ENCODE data around the gene PCBP4. TPM values are rescaled to one million over a fixed set of nuclear protein-coding genes. Genes with fewer than 3 reads are reported as not detected.
A peak's percentile ranks its signal among the peaks of the same experiment; 100 is the strongest.

The PCBP4 gene
- total RNA-seq, 2 donors from 2014 or later: 20.2 to 28.7 TPM

DNA sequence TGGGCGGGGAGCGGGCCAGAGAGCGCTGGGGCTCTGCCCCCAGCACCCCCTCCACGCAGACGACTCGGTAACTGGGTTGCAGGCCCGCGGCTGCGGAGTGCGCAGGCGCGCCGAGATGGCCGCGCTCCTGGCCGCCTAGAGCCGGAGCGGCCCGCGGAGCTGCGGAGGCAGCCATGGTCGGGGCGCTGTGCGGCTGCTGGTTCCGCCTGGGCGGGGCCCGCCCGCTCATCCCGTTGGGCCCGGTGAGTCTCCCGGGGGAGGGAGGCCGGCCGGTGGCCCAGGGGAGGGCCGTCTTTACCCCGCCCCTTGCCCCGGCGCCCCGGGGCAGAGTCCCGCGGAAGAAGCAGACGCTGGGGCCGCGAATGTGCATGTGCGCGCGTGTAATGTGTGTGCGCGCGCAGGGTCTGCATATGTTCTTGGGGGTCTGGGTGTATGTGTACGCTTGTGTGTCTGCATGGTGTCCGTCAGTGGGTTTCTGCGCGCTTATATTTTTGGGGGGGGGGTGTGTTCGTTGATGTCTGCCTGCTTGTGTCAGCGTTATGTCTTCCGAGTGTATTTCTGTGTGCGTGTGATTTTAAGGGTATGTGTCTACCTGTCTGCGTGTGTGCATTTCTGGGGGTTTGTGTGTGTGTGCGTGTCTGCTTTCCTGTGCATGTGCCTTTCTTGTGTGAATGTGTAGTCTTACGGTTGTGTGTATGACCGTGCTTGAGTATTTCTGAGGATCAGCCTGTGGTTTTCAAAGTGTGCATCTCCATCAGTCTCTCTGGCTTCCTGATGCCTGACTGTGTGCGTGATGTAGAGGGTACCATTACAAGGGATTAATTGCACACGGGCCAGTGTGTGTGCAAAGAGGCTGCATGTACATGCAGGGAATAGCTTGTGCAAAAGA lies 8.0 kb upstream of the PCBP4 start, which contains the start of gene ABHD14A:
TSS of gene ABHD14A (plus strand) at position 102 of the 889 bp plus-strand sequence. CDS start at position 174, 72 bp downstream.
- H3K36me3 Mint-ChIP-seq (ENCODE audit: low read depth): peaks cover 3% of the 10 kb centered on the region
- H3K9me3 ChIP-seq (ENCODE audit: control insufficient read depth, low read length, poor library complexity, severe bottlenecking): no peaks in the 10 kb centered on the region
- ATAC-seq: peak; percentile 76
- H3K4me1 Mint-ChIP-seq: peaks cover 30% of the 10 kb centered on the region
- DNase-seq: peak; percentile 60 to 79 (median 77)
- peak within 1 kb of the TSS; percentile 96 for H3K27ac Mint-ChIP-seq
- no peaks in the 10 kb centered on the region for H3K27me3 Mint-ChIP-seq
- H3K4me3 Mint-ChIP-seq: peak within 1 kb of the TSS; percentile 100

DNA sequence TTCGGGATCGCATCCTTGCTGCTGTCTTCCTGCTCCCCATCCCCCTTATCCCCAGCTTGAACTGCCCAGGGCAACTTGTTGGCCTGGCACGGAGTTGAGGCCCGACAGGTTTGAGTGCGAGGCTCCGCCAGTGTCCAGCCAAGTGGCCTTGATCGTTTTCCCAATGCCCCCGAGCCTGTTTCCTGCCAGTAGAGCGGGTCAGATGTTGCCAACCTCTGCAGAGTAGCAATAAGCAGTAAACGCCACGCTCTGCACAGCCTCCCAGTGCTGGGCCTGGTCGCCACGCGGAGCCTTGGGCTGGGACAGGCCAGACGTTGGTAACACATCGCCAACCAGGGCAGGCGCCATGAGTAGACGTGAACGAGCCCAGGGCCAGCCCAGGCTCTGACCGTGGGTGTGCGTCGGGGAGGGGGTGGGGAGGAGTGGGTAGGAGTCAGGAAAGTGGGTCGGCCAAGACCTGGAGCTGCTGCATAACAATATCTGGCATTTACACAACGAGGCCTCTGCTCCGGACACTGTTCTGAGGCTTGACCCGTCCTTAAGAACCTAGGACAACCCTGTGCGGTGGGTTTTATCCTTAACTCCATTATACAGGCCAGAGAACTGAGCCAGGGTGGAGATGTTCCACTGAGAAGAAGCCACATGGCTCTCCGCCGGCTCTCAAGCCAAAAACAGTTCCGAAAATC lies 7.2 kb upstream of the PCBP4 start:
- no peaks in the 10 kb centered on the region for H3K9me3 ChIP-seq (ENCODE audit: control insufficient read depth, low read length, poor library complexity, severe bottlenecking)
- no peaks in the 10 kb centered on the region for H3K27me3 Mint-ChIP-seq
- peaks cover 3% of the 10 kb centered on the region for H3K36me3 Mint-ChIP-seq (ENCODE audit: low read depth)
- H3K4me1 Mint-ChIP-seq: peaks cover 30% of the 10 kb centered on the region
- peak; percentile 11 for ATAC-seq
- peak overlapping the region; percentile 96 for H3K27ac Mint-ChIP-seq
- peak overlapping the region; percentile 100 for H3K4me3 Mint-ChIP-seq
- DNase-seq: no peak

DNA sequence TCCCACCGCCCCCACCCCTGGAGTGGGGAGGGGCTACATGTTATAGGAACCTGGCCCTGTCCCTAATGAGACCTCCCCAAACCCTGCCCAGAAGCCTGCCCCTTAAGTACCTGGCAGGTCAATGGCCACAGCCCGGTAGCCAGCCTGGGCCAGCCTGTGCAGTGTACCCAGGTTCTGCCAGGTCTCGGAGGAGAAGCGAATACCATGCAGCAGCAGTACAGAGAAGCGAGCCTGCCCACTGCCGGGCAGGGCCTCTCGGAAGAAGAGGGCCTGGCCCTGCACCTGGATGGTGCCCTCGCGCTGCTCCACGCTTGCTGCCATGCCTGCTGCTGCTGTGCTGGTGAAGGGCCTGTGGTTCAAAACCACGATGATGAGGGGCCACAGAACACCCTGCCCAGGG lies 4.1 kb upstream of the PCBP4 start:
- Mint-ChIP-seq H3K4me3 (no peak overlapping the region), H3K27me3 (no peaks in the 10 kb centered on the region), H3K27ac (no peak overlapping the region), H3K4me1 (peaks cover 34% of the 10 kb centered on the region), H3K36me3 (ENCODE audit: low read depth) (peaks cover 6% of the 10 kb centered on the region)
- DNase-seq (no peak), ATAC-seq (no peak)
- no peaks in the 10 kb centered on the region for H3K9me3 ChIP-seq (ENCODE audit: control insufficient read depth, low read length, poor library complexity, severe bottlenecking)

DNA sequence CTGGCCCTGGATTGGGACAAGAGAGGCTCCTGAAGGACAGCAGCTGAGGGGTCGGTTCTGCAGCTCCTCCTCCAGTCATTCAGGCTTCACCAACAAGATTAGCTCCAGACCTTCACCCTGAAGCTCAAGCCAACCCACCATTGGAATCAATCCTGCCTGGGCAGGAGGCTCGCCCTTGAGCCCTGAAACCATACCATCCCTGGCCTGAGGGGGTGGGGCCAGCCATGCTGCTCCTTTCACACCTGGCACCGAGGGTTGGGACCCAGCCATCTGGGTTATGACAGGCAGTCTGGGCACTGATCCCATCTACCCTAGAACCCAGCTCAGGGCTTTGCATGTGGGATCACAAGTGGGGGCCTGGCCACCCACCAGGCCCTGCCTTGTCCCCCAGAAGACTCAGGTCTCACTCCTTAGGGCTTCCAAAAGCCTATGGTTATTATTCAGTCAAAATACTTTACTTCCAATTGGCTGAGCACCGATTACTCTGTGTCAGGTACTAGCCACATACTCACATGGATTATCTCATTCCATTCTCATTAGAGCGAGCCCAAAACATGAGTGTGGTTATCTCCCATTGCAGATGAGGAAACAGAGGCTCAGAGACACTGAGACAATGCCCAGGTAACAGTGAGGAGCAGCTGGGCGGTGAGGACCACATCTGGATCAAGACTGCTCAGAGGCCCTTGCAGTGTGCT lies 3.5 kb upstream of the PCBP4 start:
- DNase-seq (no peak), ATAC-seq (no peak)
- peaks cover 6% of the 10 kb centered on the region for H3K36me3 Mint-ChIP-seq (ENCODE audit: low read depth)
- H3K4me1 Mint-ChIP-seq: peaks cover 36% of the 10 kb centered on the region
- H3K27me3 Mint-ChIP-seq: no peaks in the 10 kb centered on the region
- no peaks in the 10 kb centered on the region for H3K9me3 ChIP-seq (ENCODE audit: control insufficient read depth, low read length, poor library complexity, severe bottlenecking)
- peak overlapping the region; percentile 9 for H3K27ac Mint-ChIP-seq
- no peak overlapping the region for H3K4me3 Mint-ChIP-seq

DNA sequence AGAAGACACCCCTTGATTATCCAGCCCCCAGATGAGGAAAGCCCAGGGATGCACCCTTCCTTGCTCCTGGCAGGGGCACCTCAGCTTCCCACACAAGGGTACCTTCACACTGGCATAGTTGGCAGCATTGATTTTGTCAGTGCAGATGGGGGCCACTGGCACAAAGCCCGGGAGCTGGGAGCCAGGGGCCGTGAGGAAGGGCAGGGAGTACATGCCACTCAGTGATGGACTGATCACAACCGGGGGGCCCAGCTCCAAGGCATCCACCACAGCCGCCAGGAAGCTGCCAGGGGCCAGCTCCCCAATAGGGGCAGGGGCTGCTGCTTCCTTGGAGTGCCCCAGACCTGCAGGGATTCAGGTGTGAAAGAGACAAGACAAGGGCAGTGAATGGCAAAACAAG lies 2.6 kb upstream of the PCBP4 start:
- Mint-ChIP-seq H3K4me3 (no peak overlapping the region), H3K36me3 (ENCODE audit: low read depth) (peaks cover 5% of the 10 kb centered on the region), H3K4me1 (peaks cover 39% of the 10 kb centered on the region), H3K27me3 (no peaks in the 10 kb centered on the region), H3K27ac (peak overlapping the region; percentile 24)
- ATAC-seq (no peak), DNase-seq (no peak)
- H3K9me3 ChIP-seq (ENCODE audit: control insufficient read depth, low read length, poor library complexity, severe bottlenecking): no peaks in the 10 kb centered on the region

DNA sequence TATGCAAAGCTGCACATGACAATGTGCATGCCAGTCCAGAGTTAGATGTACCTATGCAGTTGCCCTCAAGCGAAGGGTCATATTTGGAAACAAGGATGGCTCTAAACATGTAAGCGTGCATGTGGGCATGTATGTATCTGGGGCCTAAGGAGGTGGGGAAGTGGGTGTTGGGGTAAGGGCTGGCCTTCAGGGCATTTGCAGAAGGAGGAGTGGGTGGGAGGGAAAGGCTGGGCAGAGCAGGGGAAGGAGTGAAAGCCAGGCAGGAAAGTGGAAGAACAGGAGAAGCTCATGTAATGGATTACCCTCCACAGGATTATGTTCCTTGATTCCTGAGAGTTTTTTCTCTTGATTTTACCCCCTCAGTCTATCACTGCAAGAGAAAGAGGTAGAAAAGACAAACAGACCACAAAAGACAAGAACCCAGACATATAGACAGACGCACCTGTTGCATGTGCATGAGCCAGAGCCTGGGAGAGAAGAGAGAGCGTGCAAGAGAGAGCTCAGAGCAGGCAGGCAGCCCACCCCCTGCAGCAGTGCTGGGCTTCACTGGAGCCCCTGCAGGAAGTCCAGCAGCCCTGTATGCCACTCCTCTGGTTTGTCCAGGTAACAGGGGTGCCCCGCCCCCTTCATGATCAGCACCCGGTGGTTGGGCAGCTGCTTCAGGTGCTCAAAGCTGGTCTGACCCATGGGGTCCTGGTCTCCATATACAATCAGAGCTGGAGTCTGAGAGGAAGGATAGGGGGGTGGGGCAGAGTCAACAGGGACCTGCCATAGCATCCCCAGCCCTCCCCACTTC lies 1.8 kb upstream of the PCBP4 start:
- ATAC-seq: no peak
- Mint-ChIP-seq H3K27ac (peak overlapping the region; percentile 56), H3K27me3 (no peaks in the 10 kb centered on the region), H3K4me1 (peaks cover 33% of the 10 kb centered on the region), H3K4me3 (peak overlapping the region; percentile 80), H3K36me3 (ENCODE audit: low read depth) (peaks cover 5% of the 10 kb centered on the region)
- no peak for DNase-seq
- no peaks in the 10 kb centered on the region for H3K9me3 ChIP-seq (ENCODE audit: control insufficient read depth, low read length, poor library complexity, severe bottlenecking)

DNA sequence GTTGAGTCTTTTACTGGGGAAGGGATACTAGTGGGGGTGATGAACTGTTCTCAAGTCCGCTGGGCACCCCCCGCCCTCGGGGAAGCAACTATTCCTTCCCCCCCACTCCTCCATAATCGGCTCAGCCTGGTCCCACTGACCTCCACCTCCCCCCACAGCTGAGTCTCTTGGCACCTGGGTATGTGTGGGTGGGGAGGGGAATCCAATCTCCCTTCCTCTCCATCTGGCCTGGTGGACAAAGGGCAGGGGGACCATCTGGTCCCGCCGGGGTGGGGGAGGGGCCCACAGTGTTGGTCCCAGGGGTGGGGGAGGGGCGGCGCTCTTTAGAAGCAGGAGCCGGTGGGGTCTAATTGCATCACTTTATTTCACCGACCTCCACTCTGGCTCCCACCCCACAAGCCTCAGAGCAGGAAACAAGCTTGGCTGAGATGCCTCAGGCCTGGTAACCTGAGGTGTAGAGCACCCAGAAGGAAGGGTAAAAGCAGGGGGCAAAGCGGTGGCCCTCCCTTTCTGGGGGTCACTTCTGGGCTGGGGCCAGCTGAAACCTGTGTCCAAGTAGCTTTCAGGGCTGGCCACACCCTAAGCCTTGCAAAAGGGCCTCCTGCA lies 1.0 kb upstream of the PCBP4 start:
- peak overlapping the region; percentile 56 for H3K27ac Mint-ChIP-seq
- no peak for DNase-seq
- H3K4me3 Mint-ChIP-seq: peak overlapping the region; percentile 94
- ATAC-seq: no peak
- H3K4me1 Mint-ChIP-seq: peaks cover 27% of the 10 kb centered on the region
- peaks cover 5% of the 10 kb centered on the region for H3K36me3 Mint-ChIP-seq (ENCODE audit: low read depth)
- no peaks in the 10 kb centered on the region for H3K9me3 ChIP-seq (ENCODE audit: control insufficient read depth, low read length, poor library complexity, severe bottlenecking)
- no peaks in the 10 kb centered on the region for H3K27me3 Mint-ChIP-seq

DNA sequence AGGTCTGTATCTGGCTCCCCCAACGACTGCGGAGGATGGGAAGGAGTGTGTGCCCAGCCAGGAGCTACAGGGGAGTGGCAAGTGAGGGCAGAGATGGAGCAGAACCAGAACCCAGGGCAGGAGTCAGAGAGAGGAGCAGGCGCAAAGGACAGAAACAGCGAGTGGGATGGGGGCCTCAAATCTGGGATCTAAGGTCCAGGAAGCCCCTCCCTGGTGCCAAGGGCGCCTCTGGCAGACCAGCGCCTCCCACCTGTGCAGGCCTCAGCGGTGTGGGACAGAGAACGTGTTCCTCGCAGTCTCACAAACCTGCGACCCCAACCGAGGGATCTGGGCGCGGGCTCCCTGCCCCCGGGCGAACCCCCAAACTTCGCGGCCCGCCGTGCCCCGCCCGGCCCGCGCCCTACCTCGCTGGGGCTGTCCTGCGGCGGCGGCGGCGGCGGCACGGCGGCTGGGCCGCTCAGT lies 301 bp downstream of the PCBP4 start:
- ATAC-seq (peak; percentile 76), DNase-seq (no peak)
- Mint-ChIP-seq H3K27ac (no peak overlapping the region), H3K4me3 (peak overlapping the region; percentile 83), H3K4me1 (peaks cover 27% of the 10 kb centered on the region), H3K36me3 (ENCODE audit: low read depth) (peaks cover 5% of the 10 kb centered on the region), H3K27me3 (no peaks in the 10 kb centered on the region)
- no peaks in the 10 kb centered on the region for H3K9me3 ChIP-seq (ENCODE audit: control insufficient read depth, low read length, poor library complexity, severe bottlenecking)

DNA sequence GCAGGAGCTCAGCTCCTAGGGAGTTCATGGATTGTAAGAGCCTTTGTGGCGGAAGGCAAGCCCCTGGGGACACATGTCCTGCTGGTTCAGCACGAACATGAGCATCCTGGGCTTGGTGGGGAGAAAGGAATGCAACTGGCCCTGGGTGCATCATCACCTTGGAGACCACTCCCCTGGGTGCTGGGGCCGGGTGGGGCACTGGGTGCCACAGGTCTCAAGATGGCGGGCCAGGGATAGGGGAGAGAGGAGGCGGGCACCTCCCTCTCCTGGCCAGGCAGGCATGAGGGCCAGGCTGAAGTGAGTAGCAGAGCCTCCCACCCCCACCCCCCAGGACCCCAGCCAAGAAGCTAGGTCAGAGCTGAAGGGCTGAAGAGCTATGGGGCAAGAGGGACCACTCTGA lies 768 bp downstream of the PCBP4 start:
- ATAC-seq (no peak), DNase-seq (no peak)
- peak overlapping the region; percentile 83 for H3K4me3 Mint-ChIP-seq
- peaks cover 27% of the 10 kb centered on the region for H3K4me1 Mint-ChIP-seq
- H3K27me3 Mint-ChIP-seq: no peaks in the 10 kb centered on the region
- no peaks in the 10 kb centered on the region for H3K9me3 ChIP-seq (ENCODE audit: control insufficient read depth, low read length, poor library complexity, severe bottlenecking)
- H3K36me3 Mint-ChIP-seq (ENCODE audit: low read depth): peaks cover 5% of the 10 kb centered on the region
- no peak overlapping the region for H3K27ac Mint-ChIP-seq

DNA sequence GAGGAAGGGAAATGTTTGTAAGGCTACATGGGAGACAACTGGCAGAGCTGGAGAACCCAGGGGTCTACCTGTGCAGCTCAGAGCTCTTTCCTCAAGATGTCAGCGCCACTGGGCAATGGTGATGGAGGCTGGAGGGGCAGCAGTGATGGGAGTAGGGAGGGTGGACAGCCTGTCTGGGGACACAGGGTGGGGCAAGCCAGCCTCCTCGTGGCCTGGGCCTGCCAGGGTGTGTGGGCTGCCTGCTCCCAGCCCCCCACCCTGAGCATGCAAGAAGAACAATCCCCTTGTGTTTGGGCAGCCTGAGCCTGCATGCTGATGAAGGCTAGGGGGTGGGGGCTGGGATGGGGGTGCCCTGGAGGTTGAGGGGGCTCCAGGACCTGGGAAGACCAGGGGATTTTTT lies 1.2 kb downstream of the PCBP4 start:
- Mint-ChIP-seq H3K4me1 (peaks cover 24% of the 10 kb centered on the region), H3K27ac (peak overlapping the region; percentile 14), H3K27me3 (no peaks in the 10 kb centered on the region)

DNA sequence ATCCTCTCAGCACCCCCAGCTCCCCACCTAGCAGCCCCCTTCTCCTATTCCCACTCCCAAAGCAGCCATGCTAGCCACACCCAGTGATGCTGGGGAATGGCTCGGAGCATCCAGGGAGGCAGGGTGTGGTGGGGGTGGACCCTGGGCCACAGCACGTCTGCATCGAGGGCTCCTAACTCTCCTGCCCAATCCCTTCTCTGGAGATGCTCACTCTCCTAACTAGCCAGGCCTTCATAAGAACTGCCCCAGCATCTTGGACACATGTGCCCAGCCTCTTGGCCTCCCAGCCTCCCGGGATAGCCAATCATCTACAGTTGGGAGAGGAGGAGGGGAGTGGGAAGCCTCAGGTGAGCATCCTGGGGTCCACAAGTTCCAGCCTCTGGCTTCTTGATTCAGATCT lies 2.7 kb downstream of the PCBP4 start:
- H3K27me3 Mint-ChIP-seq: no peaks in the 10 kb centered on the region
- peaks cover 8% of the 10 kb centered on the region for H3K36me3 Mint-ChIP-seq (ENCODE audit: low read depth)
- peaks cover 22% of the 10 kb centered on the region for H3K4me1 Mint-ChIP-seq
- H3K9me3 ChIP-seq (ENCODE audit: control insufficient read depth, low read length, poor library complexity, severe bottlenecking): no peaks in the 10 kb centered on the region
- DNase-seq: no peak
- peak overlapping the region; percentile 41 for H3K27ac Mint-ChIP-seq
- H3K4me3 Mint-ChIP-seq: no peak overlapping the region
- ATAC-seq: no peak

More for the DNA sequence above, 1.2 kb downstream of the PCBP4 start:
- peaks cover 5% of the 10 kb centered on the region for H3K36me3 Mint-ChIP-seq (ENCODE audit: low read depth)
- peak overlapping the region; percentile 83 for H3K4me3 Mint-ChIP-seq
- ATAC-seq (no peak), DNase-seq (no peak)
- no peaks in the 10 kb centered on the region for H3K9me3 ChIP-seq (ENCODE audit: control insufficient read depth, low read length, poor library complexity, severe bottlenecking)

DNA sequence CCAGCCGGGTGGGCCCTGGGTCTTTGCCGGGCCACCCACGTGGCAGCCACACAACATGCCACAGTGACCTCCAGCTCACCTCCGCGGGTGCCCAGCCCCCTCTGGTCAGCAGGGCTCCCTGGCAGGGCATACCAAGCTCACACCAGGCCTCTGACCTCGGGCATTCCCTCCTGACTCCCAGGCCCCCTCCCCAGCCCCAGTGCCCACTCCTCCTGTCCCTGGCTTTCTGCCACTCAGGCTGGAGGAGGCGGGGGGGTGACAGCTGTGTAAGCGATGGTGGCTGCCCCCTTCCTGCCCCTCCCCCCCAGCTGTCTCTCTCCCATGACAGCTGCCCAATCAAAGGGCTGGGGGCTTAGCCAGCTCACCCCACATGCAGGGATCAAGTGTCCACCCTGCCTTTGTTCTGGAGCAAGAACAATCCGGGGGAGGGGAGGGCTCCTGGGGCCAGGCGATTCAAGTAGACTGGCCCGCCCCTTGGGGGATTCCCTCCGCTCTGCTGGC lies 3.3 kb downstream of the PCBP4 start:
- no peaks in the 10 kb centered on the region for H3K9me3 ChIP-seq (ENCODE audit: control insufficient read depth, low read length, poor library complexity, severe bottlenecking)
- ATAC-seq (no peak), DNase-seq (no peak)
- no peak overlapping the region for H3K4me3 Mint-ChIP-seq
- no peak overlapping the region for H3K27ac Mint-ChIP-seq
- peaks cover 20% of the 10 kb centered on the region for H3K4me1 Mint-ChIP-seq
- peaks cover 6% of the 10 kb centered on the region for H3K36me3 Mint-ChIP-seq (ENCODE audit: low read depth)
- no peaks in the 10 kb centered on the region for H3K27me3 Mint-ChIP-seq

All from T-helper 17 cell (primary cell).